H9 (cell line): ENCODE data around the gene ARID2. TPM values are rescaled to one million over a fixed set of nuclear protein-coding genes. Genes with fewer than 3 reads are reported as not detected.

Source experiments
- DNase-seq: peaks from one replicate; pipeline ENCODE4 v3.0.0-alpha.2; 2017
- H2AFZ ChIP-seq: one replicate; pipeline ENCODE4 v1.6.1; 2013; ENCODE audit warnings: mild to moderate bottlenecking, low read length, control low read depth, moderate library complexity
- H2AK5ac ChIP-seq: 2 replicates; pipeline ENCODE4 v1.6.1; 2013; ENCODE audit warnings: low read length, control low read depth, mixed read lengths; ENCODE audit not compliant: insufficient read length
- H2BK120ac ChIP-seq: one replicate; pipeline ENCODE4 v1.6.1; 2013; ENCODE audit warnings: low read depth, mild to moderate bottlenecking, low read length, control low read depth, inconsistent platforms; ENCODE audit not compliant: poor library complexity, severe bottlenecking
- H2BK12ac ChIP-seq: 2 replicates; pipeline ENCODE4 v1.6.1; 2013; ENCODE audit warnings: low read length, control low read depth, mixed read lengths, low read depth; ENCODE audit not compliant: insufficient read length
- H2BK15ac ChIP-seq: 2 replicates; pipeline ENCODE4 v1.6.1; 2013; ENCODE audit warnings: low read depth, low read length, control low read depth
- H2BK20ac ChIP-seq: one replicate; pipeline ENCODE4 v1.6.1; 2013; ENCODE audit warnings: low read depth, mild to moderate bottlenecking, low read length, control low read depth, inconsistent platforms; ENCODE audit not compliant: poor library complexity, severe bottlenecking
- H2BK5ac ChIP-seq: 2 replicates; pipeline ENCODE4 v1.6.1; 2013; ENCODE audit warnings: low read length, control low read depth, mixed read lengths; ENCODE audit not compliant: insufficient read length
- H3K14ac ChIP-seq: 2 replicates; pipeline ENCODE4 v1.6.1; 2013; ENCODE audit warnings: low read length, control low read depth; ENCODE audit not compliant: insufficient read depth
- H3K18ac ChIP-seq: 2 replicates; pipeline ENCODE4 v1.6.1; 2013; ENCODE audit warnings: low read depth, mild to moderate bottlenecking, mixed read lengths, low read length, control low read depth; ENCODE audit not compliant: insufficient read length
- H3K23ac ChIP-seq: 2 replicates; pipeline ENCODE4 v1.6.1; 2013; ENCODE audit warnings: low read length, control low read depth, mixed read lengths, low read depth; ENCODE audit not compliant: insufficient read length
- H3K23me2 ChIP-seq: 2 replicates; pipeline ENCODE4 v1.6.1; 2013; ENCODE audit warnings: low read depth, mild to moderate bottlenecking, mixed read lengths, low read length, control low read depth; ENCODE audit not compliant: insufficient read length, poor library complexity, severe bottlenecking
- H3K27ac ChIP-seq: 2 replicates; pipeline ENCODE4 v1.5.1; 2013; ENCODE audit warnings: low read length, control low read depth, mixed read lengths, low read depth; ENCODE audit not compliant: insufficient read length
- H3K27me3 ChIP-seq: 2 replicates; pipeline ENCODE4 v1.6.1; 2013; ENCODE audit warnings: low read length, control low read depth, inconsistent platforms; ENCODE audit not compliant: insufficient read depth
- H3K4ac ChIP-seq: 2 replicates; pipeline ENCODE4 v1.6.1; 2013; ENCODE audit warnings: low read depth, mild to moderate bottlenecking, control low read depth, inconsistent platforms, low read length, moderate library complexity
- H3K4me1 ChIP-seq: 2 replicates; pipeline ENCODE4 v1.6.1; 2013; ENCODE audit warnings: low read length, control low read depth, inconsistent platforms; ENCODE audit not compliant: insufficient read depth
- H3K4me2 ChIP-seq: 2 replicates; pipeline ENCODE4 v1.6.1; 2013; ENCODE audit warnings: low read length, control low read depth, mixed read lengths; ENCODE audit not compliant: insufficient read length, insufficient read depth
- H3K56ac ChIP-seq: 2 replicates; pipeline ENCODE4 v1.6.1; 2013; ENCODE audit warnings: low read depth, mild to moderate bottlenecking, mixed read lengths, low read length, control low read depth; ENCODE audit not compliant: insufficient read length
- H3K79me1 ChIP-seq: 2 replicates; pipeline ENCODE4 v1.6.1; 2013; ENCODE audit warnings: low read depth, mild to moderate bottlenecking, moderate library complexity, low read length, control low read depth, inconsistent platforms; ENCODE audit not compliant: insufficient read depth, poor library complexity, severe bottlenecking
- H3K79me2 ChIP-seq: 2 replicates; pipeline ENCODE4 v1.6.1; 2013; ENCODE audit warnings: low read length, control low read depth, inconsistent platforms; ENCODE audit not compliant: insufficient read depth
- H3K9ac ChIP-seq: 2 replicates; pipeline ENCODE4 v1.6.1; 2013; ENCODE audit warnings: low read length, control low read depth, mixed read lengths; ENCODE audit not compliant: insufficient read length; ENCODE audit errors: extremely low read depth
- H3K9me3 ChIP-seq: one replicate; pipeline ENCODE4 v1.6.1; 2013; ENCODE audit warnings: low read depth, low read length, inconsistent platforms; ENCODE audit not compliant: control insufficient read depth
- H3T11ph ChIP-seq: one replicate; pipeline ENCODE4 v1.6.1; 2013; ENCODE audit warnings: mild to moderate bottlenecking, low read length, control low read depth, inconsistent platforms
- H4K20me1 ChIP-seq: one replicate; pipeline ENCODE4 v1.6.1; 2013; ENCODE audit not compliant: control insufficient read depth, insufficient read length, insufficient read depth
- H4K5ac ChIP-seq: 2 replicates; pipeline ENCODE4 v1.6.1; 2013; ENCODE audit warnings: low read depth, mild to moderate bottlenecking, mixed read lengths, low read length, control low read depth; ENCODE audit not compliant: insufficient read length
- H4K8ac ChIP-seq: replicated peaks from 2 replicates; pipeline ENCODE4 v1.6.1; 2013; ENCODE audit warnings: low read length, control low read depth, mixed read lengths, low read depth; ENCODE audit not compliant: insufficient read length
- H4K91ac ChIP-seq: 2 replicates; pipeline ENCODE4 v1.6.1; 2013; ENCODE audit warnings: low read depth, mild to moderate bottlenecking, moderate library complexity, mixed read lengths, low read length, control low read depth; ENCODE audit not compliant: insufficient read length
- H3K27ac Mint-ChIP-seq, 3 experiments: 2 replicates in 2 of 3; 3 replicates in 1 of 3; pipeline ENCODE4 v1.8.0; 2020 to 2021; ENCODE audit warnings: mixed read lengths in 3 of 3, mild to moderate bottlenecking in 1 of 3, moderate library complexity in 1 of 3
- H3K27me3 Mint-ChIP-seq: 2 replicates; pipeline ENCODE4 v1.8.0; 2021; ENCODE audit warnings: low read depth, mild to moderate bottlenecking, moderate library complexity, mixed read lengths
- H3K36me3 Mint-ChIP-seq, 3 experiments: 2 replicates in 2 of 3; 3 replicates in 1 of 3; pipeline ENCODE4 v1.8.0; 2020 to 2021; ENCODE audit warnings: low read depth in 3 of 3, mixed read lengths in 3 of 3; ENCODE audit not compliant: insufficient read depth in 1 of 3
- H3K4me1 Mint-ChIP-seq, 2 experiments: 2 replicates each; pipeline ENCODE4 v1.8.0; 2020; ENCODE audit warnings: mixed read lengths in 2 of 2
- H3K4me3 Mint-ChIP-seq, 2 experiments: 2 replicates in 1 of 2; 3 replicates in 1 of 2; pipeline ENCODE4 v1.8.0; 2020 to 2021; ENCODE audit warnings: mild to moderate bottlenecking in 2 of 2, mixed read lengths in 2 of 2, moderate library complexity in 1 of 2
- H3K9me3 Mint-ChIP-seq, 2 experiments: 2 replicates in 1 of 2; 3 replicates in 1 of 2; pipeline ENCODE4 v1.8.0; 2020; ENCODE audit warnings: mild to moderate bottlenecking in 2 of 2, mixed read lengths in 2 of 2, moderate library complexity in 1 of 2
- WGBS: extraction: QIAGEN DNeasy Blood & Tissue Kit; methylation state at CpG from one replicate; pipeline ENCODE4 v1.1.7; 2013; ENCODE audit warnings: missing lambda C conversion rate, low lambda C conversion rate, mixed read lengths; ENCODE audit not compliant: insufficient read length; ENCODE audit errors: extremely low coverage; 5-methylcytosine and 5-hydroxymethylcytosine counted together
- total RNA-seq: library from RNA; stranded (reverse); gene quantifications from 2 replicates; pipeline ENCODE4 v1.2.1, GENCODE V29; 2021
- TF ChIP-seq, protein P1 (sequence below): fragments of 200-600 bp; sonication (generic); conservative IDR thresholded peaks from 3 replicates; pipeline ENCODE4 v1.8.0; 2021; ENCODE audit warnings: antibody characterized with exemption, mild to moderate bottlenecking

The ARID2 gene
- total RNA-seq, 1 experiment from 2014 or later: 63.8 TPM

DNA sequence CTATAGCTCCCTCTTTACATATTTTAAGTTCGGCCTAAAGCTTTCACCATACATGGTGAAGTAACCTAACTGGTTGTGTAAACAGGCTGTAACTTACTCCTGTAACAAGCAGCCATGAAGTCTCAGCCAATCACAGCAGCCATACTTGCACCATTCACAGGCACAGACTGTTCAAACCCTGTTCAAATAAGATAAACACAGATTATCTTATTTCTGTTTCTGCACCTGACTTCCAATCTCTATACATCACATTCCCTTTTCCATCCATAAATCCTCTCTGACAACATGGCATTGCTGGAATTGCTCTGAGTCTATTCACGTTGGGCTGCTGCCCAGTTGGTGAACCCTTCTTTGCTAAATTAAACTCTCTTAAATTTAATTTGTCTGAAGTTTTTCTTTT is 34.5 kb upstream of the ARID2 start:
- Mint-ChIP-seq H3K4me1 (peaks cover 5 to 9% of the 10 kb centered on the region in 2 experiments; a peak in 2 of 4 replicates), H3K9me3 (peaks cover 6 to 12% of the 10 kb centered on the region in 2 experiments), H3K27ac (no peak overlapping the region), H3K4me3 (no peak overlapping the region), H3K27me3 (no peaks in the 10 kb centered on the region), H3K36me3 (peaks cover 5 to 12% (median 10%) of the 10 kb centered on the region in 3 experiments; a peak in 6 of 7 replicates)
- H3K18ac ChIP-seq: no peak overlapping the region
- no peak overlapping the region for H2BK20ac ChIP-seq
- no peak overlapping the region for H3K56ac ChIP-seq
- no peaks in the 10 kb centered on the region for H3K27me3 ChIP-seq
- H4K5ac ChIP-seq: no peak overlapping the region
- no peaks in the 10 kb centered on the region for H3K23me2 ChIP-seq
- H3K23ac ChIP-seq: no peak overlapping the region
- TF ChIP-seq, protein P1, sequence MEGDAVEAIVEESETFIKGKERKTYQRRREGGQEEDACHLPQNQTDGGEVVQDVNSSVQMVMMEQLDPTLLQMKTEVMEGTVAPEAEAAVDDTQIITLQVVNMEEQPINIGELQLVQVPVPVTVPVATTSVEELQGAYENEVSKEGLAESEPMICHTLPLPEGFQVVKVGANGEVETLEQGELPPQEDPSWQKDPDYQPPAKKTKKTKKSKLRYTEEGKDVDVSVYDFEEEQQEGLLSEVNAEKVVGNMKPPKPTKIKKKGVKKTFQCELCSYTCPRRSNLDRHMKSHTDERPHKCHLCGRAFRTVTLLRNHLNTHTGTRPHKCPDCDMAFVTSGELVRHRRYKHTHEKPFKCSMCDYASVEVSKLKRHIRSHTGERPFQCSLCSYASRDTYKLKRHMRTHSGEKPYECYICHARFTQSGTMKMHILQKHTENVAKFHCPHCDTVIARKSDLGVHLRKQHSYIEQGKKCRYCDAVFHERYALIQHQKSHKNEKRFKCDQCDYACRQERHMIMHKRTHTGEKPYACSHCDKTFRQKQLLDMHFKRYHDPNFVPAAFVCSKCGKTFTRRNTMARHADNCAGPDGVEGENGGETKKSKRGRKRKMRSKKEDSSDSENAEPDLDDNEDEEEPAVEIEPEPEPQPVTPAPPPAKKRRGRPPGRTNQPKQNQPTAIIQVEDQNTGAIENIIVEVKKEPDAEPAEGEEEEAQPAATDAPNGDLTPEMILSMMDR: no peak
- no peaks in the 10 kb centered on the region for H3K79me2 ChIP-seq
- no peak overlapping the region for H2AK5ac ChIP-seq
- H4K20me1 ChIP-seq: no peaks in the 10 kb centered on the region
- no peak overlapping the region for H3T11ph ChIP-seq
- DNase-seq: no peak
- H2BK12ac ChIP-seq: no peak overlapping the region
- no peak overlapping the region for H3K27ac ChIP-seq
- H3K9me3 ChIP-seq: peaks cover 8% of the 10 kb centered on the region
- H3K9ac ChIP-seq: no peak overlapping the region
- H4K8ac ChIP-seq: no peak overlapping the region
- no CpG with 5 or more reads among the region's 2 CpGs for WGBS
- no peak overlapping the region for H3K4me2 ChIP-seq
- no peak overlapping the region for H2AFZ ChIP-seq
- no peak overlapping the region for H2BK120ac ChIP-seq
- no peak overlapping the region for H3K4ac ChIP-seq
- no peak overlapping the region for H2BK15ac ChIP-seq
- H3K79me1 ChIP-seq: no peaks in the 10 kb centered on the region
- no peak overlapping the region for H3K14ac ChIP-seq
- H3K4me1 ChIP-seq: no peaks in the 10 kb centered on the region
- no peak overlapping the region for H2BK5ac ChIP-seq
- no peak overlapping the region for H4K91ac ChIP-seq
